ENCODE results near the gene TCN2. TPM values are rescaled to one million over a fixed set of nuclear protein-coding genes. Genes with fewer than 3 reads are reported as not detected.
"Not testable (repeated sequence)": the region's sequence is repeated elsewhere in the genome, so short reads cannot be mapped to it uniquely, and the experiment has no call there.

Gene TCN2
- total and polyA plus RNA-seq, 4 donors, result 6.3 to 31.3 (median 24.6) TPM

GRCh38 chr22:30611197-30611596, 4.2 kb downstream of the TCN2 start:
- H3K27ac ChIP-seq (ENCODE audit: low read depth in 1 of 2, low read length in 2 of 2), result no peak overlapping the region
- no peaks in the 10 kb centered on the region for H3K9me3 ChIP-seq (ENCODE audit: control insufficient read depth, low read length)
- no peak for ATAC-seq (ENCODE audit: low FRiP score)
- 95 to 98% methylated on average over 3 of the region's 3 CpGs for WGBS, 2 donors
- no peaks in the 10 kb centered on the region for H3K27me3 ChIP-seq (ENCODE audit: control insufficient read depth in 1 of 2, insufficient read depth in 2 of 2, low read length in 1 of 2)
- intact Hi-C loops (cut with DNase I), result no loop called here
- DNase-seq, result no peak
- H3K4me3 ChIP-seq (ENCODE audit: low read length in 2 of 2), result no peak overlapping the region
- no peaks in the 10 kb centered on the region for H3K36me3 ChIP-seq (ENCODE audit: control insufficient read depth in 1 of 2, insufficient read depth in 2 of 2, low read length in 1 of 2)
- H3K4me1 ChIP-seq (ENCODE audit: control insufficient read depth in 1 of 2, insufficient read depth in 2 of 2, low read length in 2 of 2), result no peaks in the 10 kb centered on the region

GRCh38 chr22:30612789-30613188, 5.8 kb downstream of the TCN2 start:
- no peaks in the 10 kb centered on the region for H3K36me3 ChIP-seq (ENCODE audit: control insufficient read depth in 1 of 2, insufficient read depth in 2 of 2, low read length in 1 of 2)
- no peak for ATAC-seq (ENCODE audit: low FRiP score)
- H3K4me3 ChIP-seq (ENCODE audit: low read length in 2 of 2), result no peak overlapping the region
- no peaks in the 10 kb centered on the region for H3K27me3 ChIP-seq (ENCODE audit: control insufficient read depth in 1 of 2, insufficient read depth in 2 of 2, low read length in 1 of 2)
- WGBS, 2 donors, result 89 to 97% methylated on average over 8 of the region's 8 CpGs
- H3K4me1 ChIP-seq (ENCODE audit: control insufficient read depth in 1 of 2, insufficient read depth in 2 of 2, low read length in 2 of 2), result no peaks in the 10 kb centered on the region
- H3K9me3 ChIP-seq (ENCODE audit: control insufficient read depth, low read length), result no peaks in the 10 kb centered on the region
- intact Hi-C loops (cut with DNase I), result no loop called here
- DNase-seq, result no peak
- H3K27ac ChIP-seq (ENCODE audit: low read depth in 1 of 2, low read length in 2 of 2), result no peak overlapping the region

- Histone ChIP-seq H3K36me3 (ENCODE audit: control insufficient read depth in 1 of 2, insufficient read depth in 2 of 2, low read length in 1 of 2) (no peaks in the 10 kb centered on the region), H3K4me3 (ENCODE audit: low read length in 2 of 2) (no peak overlapping the region), H3K27ac (ENCODE audit: low read depth in 1 of 2, low read length in 2 of 2) (no peak overlapping the region), H3K27me3 (ENCODE audit: control insufficient read depth in 1 of 2, insufficient read depth in 2 of 2, low read length in 1 of 2) (no peaks in the 10 kb centered on the region), H3K4me1 (ENCODE audit: control insufficient read depth in 1 of 2, insufficient read depth in 2 of 2, low read length in 2 of 2) (no peaks in the 10 kb centered on the region), H3K9me3 (ENCODE audit: control insufficient read depth, low read length) (no peaks in the 10 kb centered on the region)
- 89 to 95% methylated on average over 7 of the region's 7 CpGs for WGBS, 2 donors
- DNase-seq, result no peak
- ATAC-seq (ENCODE audit: low FRiP score), result no peak
- intact Hi-C loops (cut with DNase I), result no loop called here
Observed at GRCh38 chr22:30614268-30614667, 7.3 kb downstream of the TCN2 start.

- Histone ChIP-seq H3K36me3 (ENCODE audit: control insufficient read depth in 1 of 2, insufficient read depth in 2 of 2, low read length in 1 of 2) (no peaks in the 10 kb centered on the region), H3K4me3 (ENCODE audit: low read length in 2 of 2) (no peak overlapping the region), H3K27me3 (ENCODE audit: control insufficient read depth in 1 of 2, insufficient read depth in 2 of 2, low read length in 1 of 2) (no peaks in the 10 kb centered on the region), H3K9me3 (ENCODE audit: control insufficient read depth, low read length) (no peaks in the 10 kb centered on the region), H3K4me1 (ENCODE audit: control insufficient read depth in 1 of 2, insufficient read depth in 2 of 2, low read length in 2 of 2) (no peaks in the 10 kb centered on the region), H3K27ac (ENCODE audit: low read depth in 1 of 2, low read length in 2 of 2) (no peak overlapping the region)
- DNase-seq (no peak), ATAC-seq (ENCODE audit: low FRiP score) (no peak)
- intact Hi-C loops (cut with DNase I), result no loop called here
Observed at GRCh38 chr22:30614879-30615278, 7.9 kb downstream of the TCN2 start.

- Histone ChIP-seq H3K4me3 (ENCODE audit: low read length in 2 of 2) (no peak overlapping the region), H3K4me1 (ENCODE audit: control insufficient read depth in 1 of 2, insufficient read depth in 2 of 2, low read length in 2 of 2) (no peaks in the 10 kb centered on the region), H3K36me3 (ENCODE audit: control insufficient read depth in 1 of 2, insufficient read depth in 2 of 2, low read length in 1 of 2) (no peaks in the 10 kb centered on the region), H3K27ac (ENCODE audit: low read depth in 1 of 2, low read length in 2 of 2) (no peak overlapping the region), H3K9me3 (ENCODE audit: control insufficient read depth, low read length) (no peaks in the 10 kb centered on the region), H3K27me3 (ENCODE audit: control insufficient read depth in 1 of 2, insufficient read depth in 2 of 2, low read length in 1 of 2) (no peaks in the 10 kb centered on the region)
- intact Hi-C loops (cut with DNase I), result no loop called here
- ATAC-seq (ENCODE audit: low FRiP score) (no peak), DNase-seq (no peak)
- WGBS, 2 donors, result 85 to 86% methylated on average over 7 of the region's 7 CpGs
Observed at GRCh38 chr22:30615543-30615954, 8.6 kb downstream of the TCN2 start.

- H3K4me3 ChIP-seq (ENCODE audit: low read length in 2 of 2), result no peak overlapping the region
- no peaks in the 10 kb centered on the region for H3K36me3 ChIP-seq (ENCODE audit: control insufficient read depth in 1 of 2, insufficient read depth in 2 of 2, low read length in 1 of 2)
- no peak for DNase-seq
- WGBS, 2 donors, result 88 to 94% methylated on average over 6 of the region's 6 CpGs
- no peaks in the 10 kb centered on the region for H3K9me3 ChIP-seq (ENCODE audit: control insufficient read depth, low read length)
- no peak overlapping the region for H3K27ac ChIP-seq (ENCODE audit: low read depth in 1 of 2, low read length in 2 of 2)
- ATAC-seq (ENCODE audit: low FRiP score), result no peak
- no peaks in the 10 kb centered on the region for H3K27me3 ChIP-seq (ENCODE audit: control insufficient read depth in 1 of 2, insufficient read depth in 2 of 2, low read length in 1 of 2)
- intact Hi-C loops (cut with DNase I), result no loop called here
- H3K4me1 ChIP-seq (ENCODE audit: control insufficient read depth in 1 of 2, insufficient read depth in 2 of 2, low read length in 2 of 2), result no peaks in the 10 kb centered on the region
Observed at GRCh38 chr22:30617819-30618218, 10.8 kb downstream of the TCN2 start.

- H3K9me3 ChIP-seq (ENCODE audit: control insufficient read depth, low read length); H3K4me1 ChIP-seq (ENCODE audit: control insufficient read depth in 1 of 2, insufficient read depth in 2 of 2, low read length in 2 of 2); H3K27ac ChIP-seq (ENCODE audit: low read depth in 1 of 2, low read length in 2 of 2); ATAC-seq (ENCODE audit: low FRiP score); H3K27me3 ChIP-seq (ENCODE audit: control insufficient read depth in 1 of 2, insufficient read depth in 2 of 2, low read length in 1 of 2); H3K4me3 ChIP-seq (ENCODE audit: low read length in 2 of 2); H3K36me3 ChIP-seq (ENCODE audit: control insufficient read depth in 1 of 2, insufficient read depth in 2 of 2, low read length in 1 of 2); DNase-seq; intact Hi-C loops (cut with DNase I): not testable (repeated sequence)
- WGBS, 2 donors, result 94 to 95% methylated on average over 6 of the region's 6 CpGs
Observed at GRCh38 chr22:30619909-30620308, 12.9 kb downstream of the TCN2 start.

- WGBS, 2 donors, result 90 to 94% methylated on average over 5 of the region's 5 CpGs
- intact Hi-C loops (cut with DNase I), result no loop called here
- Histone ChIP-seq H3K9me3 (ENCODE audit: control insufficient read depth, low read length) (no peaks in the 10 kb centered on the region), H3K4me1 (ENCODE audit: control insufficient read depth in 1 of 2, insufficient read depth in 2 of 2, low read length in 2 of 2) (no peaks in the 10 kb centered on the region), H3K27me3 (ENCODE audit: control insufficient read depth in 1 of 2, insufficient read depth in 2 of 2, low read length in 1 of 2) (no peaks in the 10 kb centered on the region), H3K27ac (ENCODE audit: low read depth in 1 of 2, low read length in 2 of 2) (no peak overlapping the region), H3K4me3 (ENCODE audit: low read length in 2 of 2) (no peak overlapping the region), H3K36me3 (ENCODE audit: control insufficient read depth in 1 of 2, insufficient read depth in 2 of 2, low read length in 1 of 2) (no peaks in the 10 kb centered on the region)
- ATAC-seq (ENCODE audit: low FRiP score), result no peak
- DNase-seq, result no peak
Observed at GRCh38 chr22:30626413-30626812, 19.4 kb downstream of the TCN2 start.

- intact Hi-C loops (cut with DNase I), result no loop called here
- 90 to 97% methylated on average over 5 of the region's 5 CpGs for WGBS, 2 donors
- H3K27ac ChIP-seq (ENCODE audit: low read depth in 1 of 2, low read length in 2 of 2), result no peak overlapping the region
Observed at GRCh38 chr22:30627471-30627870, 20.5 kb downstream of the TCN2 start.

More at GRCh38 chr22:30627471-30627870, 20.5 kb downstream of the TCN2 start:
- Histone ChIP-seq H3K27me3 (ENCODE audit: control insufficient read depth in 1 of 2, insufficient read depth in 2 of 2, low read length in 1 of 2) (no peaks in the 10 kb centered on the region), H3K9me3 (ENCODE audit: control insufficient read depth, low read length) (no peaks in the 10 kb centered on the region), H3K36me3 (ENCODE audit: control insufficient read depth in 1 of 2, insufficient read depth in 2 of 2, low read length in 1 of 2) (no peaks in the 10 kb centered on the region), H3K4me3 (ENCODE audit: low read length in 2 of 2) (no peak overlapping the region), H3K4me1 (ENCODE audit: control insufficient read depth in 1 of 2, insufficient read depth in 2 of 2, low read length in 2 of 2) (no peaks in the 10 kb centered on the region)
- ATAC-seq (ENCODE audit: low FRiP score), result no peak
- DNase-seq, result no peak
